Liver (tissue), 3 donors: ENCODE data around the gene ING5.

ENCODE experiments used
- CTCF ChIP-seq: fragments of 150-350 bp; IDR thresholded peaks from 2 replicates; pipeline ENCODE4 v1.5.1; 2017; ENCODE audit warnings: improper control_type of control experiment, low read depth, low read length; ENCODE audit not compliant: missing input control
- REST ChIP-seq: IDR thresholded peaks from 2 replicates; pipeline ENCODE4 v1.6.1; 2016; ENCODE audit warnings: antibody characterized with exemption, mild to moderate bottlenecking
- SP1 ChIP-seq: IDR thresholded peaks from 2 replicates; pipeline ENCODE4 v1.6.1; 2018; ENCODE audit warnings: antibody characterized with exemption, mild to moderate bottlenecking
- TAF1 ChIP-seq: conservative IDR thresholded peaks from 2 replicates; pipeline ENCODE4 v1.6.1; 2016; ENCODE audit warnings: antibody characterized with exemption, mild to moderate bottlenecking
- donor health status: healthy.
- donor health status: healthy.

- TF ChIP-seq CTCF (no peak), TAF1 (no peak), SP1 (no peak), REST (no peak)
Measured at GRCh38 chr2:241742320-241742939, 40.6 kb downstream of the ING5 start.
